Brain microvascular endothelial cell (primary cell): ENCODE measurements around the gene GRM2.

Source experiments
- DNase-seq: peaks from one replicate; pipeline ENCODE4 v3.0.0-alpha.2; 2020
- H3K27ac ChIP-seq: fragments of 250-450 bp; sonication (Bioruptor Pico); 2 replicates; pipeline ENCODE4 v1.5.1; 2020; ENCODE audit warnings: mild to moderate bottlenecking, moderate library complexity
- H3K27me3 ChIP-seq: fragments of 250-450 bp; sonication (Bioruptor Pico); replicated peaks from 2 replicates; pipeline ENCODE4 v1.5.1; 2020; ENCODE audit warnings: mild to moderate bottlenecking
- H3K36me3 ChIP-seq: fragments of 250-450 bp; sonication (Bioruptor Pico); replicated peaks from 2 replicates; pipeline ENCODE4 v1.5.1; 2020; ENCODE audit warnings: mild to moderate bottlenecking
- H3K4me3 ChIP-seq: 2 replicates; pipeline ENCODE4 v1.5.1; 2011; ENCODE audit warnings: low read depth, mild to moderate bottlenecking, control low read depth, low read length, moderate library complexity
- CTCF ChIP-seq: IDR thresholded peaks from 2 replicates; pipeline ENCODE4 v1.5.1; 2011; ENCODE audit warnings: low read depth, mild to moderate bottlenecking, moderate library complexity, low read length, control low read depth, inconsistent platforms; ENCODE audit errors: missing control alignments
- in situ Hi-C: cut with HindIII; loops from 2 replicates; pipeline ENCODE4 v1.10.0; 2017; ENCODE audit warnings: low sequenced_read_pairs, low pct_ligation_motif_present

Gene GRM2

GRCh38 chr3:51722362-51722761, 15.5 kb downstream of the GRM2 start:
- no peak for DNase-seq
- in situ Hi-C loops = no loop called here
- Histone ChIP-seq H3K27me3 (no peaks in the 10 kb centered on the region), H3K4me3 (no peak overlapping the region), H3K27ac (no peak overlapping the region), H3K36me3 (no peaks in the 10 kb centered on the region)
- TF ChIP-seq CTCF = no peak

- TF ChIP-seq CTCF = no peak
- no peak for DNase-seq
- Histone ChIP-seq H3K27ac (no peak overlapping the region), H3K27me3 (no peaks in the 10 kb centered on the region), H3K4me3 (no peak overlapping the region), H3K36me3 (no peaks in the 10 kb centered on the region)
- in situ Hi-C loops = no loop called here
Measured at GRCh38 chr3:51727500-51727899, 20.6 kb downstream of the GRM2 start.

GRCh38 chr3:51729042-51729633, 22.3 kb downstream of the GRM2 start:
- TF ChIP-seq CTCF = no peak
- Histone ChIP-seq H3K27ac (no peak overlapping the region), H3K36me3 (no peaks in the 10 kb centered on the region), H3K4me3 (no peak overlapping the region), H3K27me3 (no peaks in the 10 kb centered on the region)
- no peak for DNase-seq
- in situ Hi-C loops = no loop called here

GRCh38 chr3:51733859-51734571, 27.1 kb downstream of the GRM2 start:
- H3K36me3 ChIP-seq = no peaks in the 10 kb centered on the region
- no peak overlapping the region for H3K27ac ChIP-seq
- no peak for DNase-seq
- H3K27me3 ChIP-seq = no peaks in the 10 kb centered on the region
- no peak overlapping the region for H3K4me3 ChIP-seq
- TF ChIP-seq CTCF = no peak
- in situ Hi-C loops = no loop called here

- H3K27ac ChIP-seq = no peak overlapping the region
- H3K4me3 ChIP-seq = no peak overlapping the region
- DNase-seq = no peak
- no peak for TF ChIP-seq CTCF
- in situ Hi-C loops = no loop called here
- peaks cover 2% of the 10 kb centered on the region for H3K27me3 ChIP-seq
- H3K36me3 ChIP-seq = no peaks in the 10 kb centered on the region
Measured at GRCh38 chr3:51734572-51734907, 27.7 kb downstream of the GRM2 start.

GRCh38 chr3:51735039-51735438, 28.2 kb downstream of the GRM2 start:
- DNase-seq = no peak
- Histone ChIP-seq H3K27me3 (peaks cover 2% of the 10 kb centered on the region), H3K4me3 (no peak overlapping the region), H3K36me3 (no peaks in the 10 kb centered on the region), H3K27ac (no peak overlapping the region)
- TF ChIP-seq CTCF = no peak
- in situ Hi-C loops = no loop called here
